Measurements from ENCODE around the gene MARS2.
A peak's percentile ranks its signal among the peaks of the same experiment; 100 is the strongest.

Gene MARS2

GRCh38 chr2:197674591-197674990, 30.6 kb upstream of the MARS2 start:
- no peak overlapping the region for H3K9ac ChIP-seq

GRCh38 chr2:197675246-197675645, 29.9 kb upstream of the MARS2 start, which contains the start of gene RFTN2:
Gene RFTN2, minus strand, starts transcription at chr2:197675587. Its CDS starts 129 bp downstream, at chr2:197675458.
- Histone ChIP-seq H3K36me3 (ENCODE audit: control insufficient read depth, insufficient read depth, low read length) (no peaks in the 10 kb centered on the region), H3K4me3 (ENCODE audit: low read depth, low read length) (no peak within 1 kb of the TSS), H3K4me1 (no peaks in the 10 kb centered on the region), H3K9me3 (ENCODE audit: control insufficient read depth, low read length) (no peaks in the 10 kb centered on the region), H3K79me2 (no peaks in the 10 kb centered on the region), H3K27ac (peak within 1 kb of the TSS; percentile 30), H3K4me2 (ENCODE audit: low read length) (peak within 1 kb of the TSS; percentile 28), H3K27me3 (ENCODE audit: control insufficient read depth, insufficient read depth, low read length) (no peaks in the 10 kb centered on the region), H2AFZ (peak within 1 kb of the TSS; percentile 51), H3K9ac (no peak within 1 kb of the TSS)
- TF ChIP-seq CTCF (IDR thresholded peaks at IDR 0.05) = no peak

More at GRCh38 chr2:197674591-197674990, 30.6 kb upstream of the MARS2 start:
- H3K4me2 ChIP-seq (ENCODE audit: low read length) = peak overlapping the region; percentile 28
- no peak overlapping the region for H3K4me3 ChIP-seq (ENCODE audit: low read depth, low read length)
- no peak for TF ChIP-seq CTCF (IDR thresholded peaks at IDR 0.05)
- no peaks in the 10 kb centered on the region for H3K27me3 ChIP-seq (ENCODE audit: control insufficient read depth, insufficient read depth, low read length)
- H3K4me1 ChIP-seq = no peaks in the 10 kb centered on the region
- H2AFZ ChIP-seq = no peak overlapping the region
- no peaks in the 10 kb centered on the region for H3K9me3 ChIP-seq (ENCODE audit: control insufficient read depth, low read length)
- H3K79me2 ChIP-seq = no peaks in the 10 kb centered on the region
- H3K27ac ChIP-seq = no peak overlapping the region
- H3K36me3 ChIP-seq (ENCODE audit: control insufficient read depth, insufficient read depth, low read length) = no peaks in the 10 kb centered on the region

DNA sequence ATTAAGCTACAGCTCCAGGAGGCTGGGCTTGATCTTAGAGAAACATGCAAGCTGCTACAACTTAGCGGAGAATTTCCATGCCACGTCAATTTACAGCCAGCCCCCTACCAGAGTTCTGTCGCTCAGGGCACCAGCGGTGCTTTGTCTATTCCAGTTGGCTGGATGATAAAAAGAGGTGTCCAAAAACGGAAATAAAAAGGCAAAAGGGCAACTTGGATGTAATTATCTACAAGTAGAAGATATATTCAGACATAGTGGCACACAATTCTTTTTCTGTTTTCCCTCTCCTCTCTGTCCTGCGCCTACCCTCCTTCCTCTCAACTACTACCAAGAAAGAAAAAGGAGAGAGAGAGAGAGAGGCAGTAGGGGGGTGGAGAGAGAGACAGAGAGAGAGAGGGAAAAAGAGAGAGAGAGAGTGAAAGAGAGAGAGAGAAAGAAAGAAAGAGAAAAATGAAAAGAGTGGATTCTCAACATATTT, 29.4 kb upstream of the MARS2 start:
- no peaks in the 10 kb centered on the region for H3K4me1 ChIP-seq
- H3K4me3 ChIP-seq (ENCODE audit: low read depth, low read length) = no peak overlapping the region
- H3K9me3 ChIP-seq (ENCODE audit: control insufficient read depth, low read length) = no peaks in the 10 kb centered on the region
- H3K36me3 ChIP-seq (ENCODE audit: control insufficient read depth, insufficient read depth, low read length) = no peaks in the 10 kb centered on the region
- H3K4me2 ChIP-seq (ENCODE audit: low read length) = no peak overlapping the region
- no peaks in the 10 kb centered on the region for H3K27me3 ChIP-seq (ENCODE audit: control insufficient read depth, insufficient read depth, low read length)
- peak overlapping the region; percentile 51 for H2AFZ ChIP-seq
- H3K27ac ChIP-seq = peak overlapping the region; percentile 30
- no peak overlapping the region for H3K9ac ChIP-seq
- no peaks in the 10 kb centered on the region for H3K79me2 ChIP-seq
- TF ChIP-seq CTCF (IDR thresholded peaks at IDR 0.05) = no peak

- no peaks in the 10 kb centered on the region for H3K4me1 ChIP-seq
Observed at GRCh38 chr2:197677056-197677455, 28.1 kb upstream of the MARS2 start.

More at GRCh38 chr2:197677056-197677455, 28.1 kb upstream of the MARS2 start:
- H3K4me3 ChIP-seq (ENCODE audit: low read depth, low read length) = no peak overlapping the region
- H3K79me2 ChIP-seq = no peaks in the 10 kb centered on the region
- no peaks in the 10 kb centered on the region for H3K27me3 ChIP-seq (ENCODE audit: control insufficient read depth, insufficient read depth, low read length)
- H3K27ac ChIP-seq = no peak overlapping the region
- TF ChIP-seq CTCF (IDR thresholded peaks at IDR 0.05) = no peak
- no peak overlapping the region for H3K9ac ChIP-seq
- H3K36me3 ChIP-seq (ENCODE audit: control insufficient read depth, insufficient read depth, low read length) = no peaks in the 10 kb centered on the region
- no peak overlapping the region for H3K4me2 ChIP-seq (ENCODE audit: low read length)
- no peak overlapping the region for H2AFZ ChIP-seq
- H3K9me3 ChIP-seq (ENCODE audit: control insufficient read depth, low read length) = no peaks in the 10 kb centered on the region
